ENCODE data around the gene PITPNC1.

DNA sequence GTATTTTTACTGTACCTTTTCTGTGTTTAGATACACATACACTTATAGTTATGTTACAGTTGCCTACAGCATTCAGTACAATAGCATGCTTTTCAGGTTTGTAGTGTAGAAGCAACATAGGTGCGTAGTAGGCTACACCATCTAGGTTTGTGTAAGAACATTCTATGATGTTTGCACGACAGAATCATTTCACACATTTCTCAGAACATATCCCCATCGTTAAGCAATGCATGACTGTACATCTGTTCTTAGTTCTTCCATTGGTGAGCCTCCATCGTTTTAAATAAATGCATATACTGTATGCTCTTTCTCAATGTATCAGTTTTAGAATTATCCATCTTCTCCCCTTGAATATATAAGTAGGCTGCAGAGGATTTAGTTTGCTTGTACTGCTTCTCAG lies 122.6 kb downstream of the PITPNC1 start:
- TF ChIP-seq SIN3A (IDR thresholded peaks at IDR 0.05; ENCODE audit: borderline replicate concordance, insufficient read depth, low read depth, low read length), result no peak
- TF ChIP-seq, protein P1, sequence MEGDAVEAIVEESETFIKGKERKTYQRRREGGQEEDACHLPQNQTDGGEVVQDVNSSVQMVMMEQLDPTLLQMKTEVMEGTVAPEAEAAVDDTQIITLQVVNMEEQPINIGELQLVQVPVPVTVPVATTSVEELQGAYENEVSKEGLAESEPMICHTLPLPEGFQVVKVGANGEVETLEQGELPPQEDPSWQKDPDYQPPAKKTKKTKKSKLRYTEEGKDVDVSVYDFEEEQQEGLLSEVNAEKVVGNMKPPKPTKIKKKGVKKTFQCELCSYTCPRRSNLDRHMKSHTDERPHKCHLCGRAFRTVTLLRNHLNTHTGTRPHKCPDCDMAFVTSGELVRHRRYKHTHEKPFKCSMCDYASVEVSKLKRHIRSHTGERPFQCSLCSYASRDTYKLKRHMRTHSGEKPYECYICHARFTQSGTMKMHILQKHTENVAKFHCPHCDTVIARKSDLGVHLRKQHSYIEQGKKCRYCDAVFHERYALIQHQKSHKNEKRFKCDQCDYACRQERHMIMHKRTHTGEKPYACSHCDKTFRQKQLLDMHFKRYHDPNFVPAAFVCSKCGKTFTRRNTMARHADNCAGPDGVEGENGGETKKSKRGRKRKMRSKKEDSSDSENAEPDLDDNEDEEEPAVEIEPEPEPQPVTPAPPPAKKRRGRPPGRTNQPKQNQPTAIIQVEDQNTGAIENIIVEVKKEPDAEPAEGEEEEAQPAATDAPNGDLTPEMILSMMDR (IDR thresholded peaks at IDR 0.05), result no peak
- TF ChIP-seq, protein P2, sequence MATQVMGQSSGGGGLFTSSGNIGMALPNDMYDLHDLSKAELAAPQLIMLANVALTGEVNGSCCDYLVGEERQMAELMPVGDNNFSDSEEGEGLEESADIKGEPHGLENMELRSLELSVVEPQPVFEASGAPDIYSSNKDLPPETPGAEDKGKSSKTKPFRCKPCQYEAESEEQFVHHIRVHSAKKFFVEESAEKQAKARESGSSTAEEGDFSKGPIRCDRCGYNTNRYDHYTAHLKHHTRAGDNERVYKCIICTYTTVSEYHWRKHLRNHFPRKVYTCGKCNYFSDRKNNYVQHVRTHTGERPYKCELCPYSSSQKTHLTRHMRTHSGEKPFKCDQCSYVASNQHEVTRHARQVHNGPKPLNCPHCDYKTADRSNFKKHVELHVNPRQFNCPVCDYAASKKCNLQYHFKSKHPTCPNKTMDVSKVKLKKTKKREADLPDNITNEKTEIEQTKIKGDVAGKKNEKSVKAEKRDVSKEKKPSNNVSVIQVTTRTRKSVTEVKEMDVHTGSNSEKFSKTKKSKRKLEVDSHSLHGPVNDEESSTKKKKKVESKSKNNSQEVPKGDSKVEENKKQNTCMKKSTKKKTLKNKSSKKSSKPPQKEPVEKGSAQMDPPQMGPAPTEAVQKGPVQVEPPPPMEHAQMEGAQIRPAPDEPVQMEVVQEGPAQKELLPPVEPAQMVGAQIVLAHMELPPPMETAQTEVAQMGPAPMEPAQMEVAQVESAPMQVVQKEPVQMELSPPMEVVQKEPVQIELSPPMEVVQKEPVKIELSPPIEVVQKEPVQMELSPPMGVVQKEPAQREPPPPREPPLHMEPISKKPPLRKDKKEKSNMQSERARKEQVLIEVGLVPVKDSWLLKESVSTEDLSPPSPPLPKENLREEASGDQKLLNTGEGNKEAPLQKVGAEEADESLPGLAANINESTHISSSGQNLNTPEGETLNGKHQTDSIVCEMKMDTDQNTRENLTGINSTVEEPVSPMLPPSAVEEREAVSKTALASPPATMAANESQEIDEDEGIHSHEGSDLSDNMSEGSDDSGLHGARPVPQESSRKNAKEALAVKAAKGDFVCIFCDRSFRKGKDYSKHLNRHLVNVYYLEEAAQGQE (IDR thresholded peaks at IDR 0.05; ENCODE audit: insufficient read depth in 1 of 2, low read depth in 2 of 2, low read length in 1 of 2), result no peak
- no peak for TF ChIP-seq POLR2AphosphoS5 (IDR thresholded peaks at IDR 0.05; ENCODE audit: low read depth, low read length)
- no peak for TF ChIP-seq TCF7L2 (IDR thresholded peaks at IDR 0.05; ENCODE audit: low read depth, low read length)

Data from Panc1 (cell line).